Pancreas (tissue), 10 donors: ENCODE results near the gene LRRC43. TPM values are rescaled to one million over a fixed set of nuclear protein-coding genes. Genes with fewer than 3 reads are reported as not detected.
A peak's percentile ranks its signal among the peaks of the same experiment; 100 is the strongest.

ENCODE experiments used
- ATAC-seq, 4 donors: fragments of 200-7000 bp; cut with Tn5 transposase; one replicate each; pipeline versions ENCODE4 v1.8.0 to v1.9.1; 2020; ENCODE audit warnings: mild to moderate bottlenecking in 4 of 4, moderate library complexity in 4 of 4
- DNase-seq, 6 donors: peaks; one replicate each; pipeline ENCODE4 v3.0.0-alpha.2; 2020
- FAIRE-seq: peaks from 2 replicates; lab custom pipeline; 2012; peaks lifted over from hg19 to GRCh38; lab: Jason Lieb, UNC
- H3K27ac ChIP-seq, 4 donors: fragments of 200-600 bp; sonication (generic); 1 replicate in 3 of 4; 2 replicates in 1 of 4; pipeline versions ENCODE4 v1.5.0 to v1.8.0; 2020
- H3K27me3 ChIP-seq, 4 donors: fragments of 200-600 bp; one replicate each; pipeline ENCODE4 v1.8.0; 2021
- H3K36me3 ChIP-seq, 3 donors: fragments of 200-600 bp; sonication (generic) in 1 of 3; one replicate each; pipeline versions ENCODE4 v1.5.0 to v1.8.0; 2020 to 2021
- H3K4me1 ChIP-seq, 3 donors: fragments of 200-600 bp; one replicate each; pipeline ENCODE4 v1.8.0; 2021
- H3K4me3 ChIP-seq, 4 donors: fragments of 200-600 bp; sonication (generic) in 2 of 4; one replicate each; pipeline versions ENCODE4 v1.5.0 to v1.8.0; 2020 to 2021
- H3K9me3 ChIP-seq, 4 donors: fragments of 200-600 bp; one replicate each; pipeline ENCODE4 v1.8.0; 2021
- WGBS, 2 donors: extraction: QIAGEN DNeasy Blood & Tissue Kit; methylation state at CpG; one replicate each; pipeline ENCODE4 v1.1.7; 2013; 5-methylcytosine and 5-hydroxymethylcytosine counted together
- intact Hi-C, 3 donors: fragments of 100-400 bp; cut with DNase I; formaldehyde crosslinking; loops; one replicate each; pipeline versions ENCODE4 v1.11.1 to v1.14.2; 2022
- polyA plus RNA-seq, 2 donors: library from polyadenylated mRNA; stranded (reverse); fragments of 200-250 nt; gene quantifications; one replicate each; pipeline ENCODE4 v1.2.3, GENCODE V29; 2013
- total RNA-seq, 6 donors: library from RNA; stranded (reverse); fragmentation: NEBNext Ultra II Directional in 4 of 6; extraction: Animal tissue kit (Norgen Biotek cat#: 25700) in 4 of 6; gene quantifications; one replicate each; pipeline versions ENCODE4 v1.2.1 to v1.2.4, GENCODE V29; 2021 to 2023
- TF ChIP-seq, protein P1 (sequence below), 4 donors: fragments of 200-600 bp; sonication (generic) in 3 of 4; IDR thresholded peaks; one replicate each; pipeline versions ENCODE4 v1.5.0 to v1.8.0; 2021; ENCODE audit warnings: antibody characterized with exemption in 4 of 4
- donor health status: healthy with polysubstance abuse.
- donor health status: DM: no; HTN: no; CAD: no; lungs with moderate emphysema.
- donor health status: DM: no; HTN: no; CAD: no.
- donor health status: control.
- donor health status: control.
- donor health status: Bipolar disorder and iron deficiency.
- donor health status: DM: yes; HTN: yes; CAD: no.
- donor health status: DM: no; HTN: no; CAD: no.
- donor health status: DM: no; HTN: no; CAD: no.
- donor health status: DM: yes; HTN: yes; CAD: no.

Gene LRRC43
- total and polyA plus RNA-seq, 8 donors = 0.12 to 1.6 (median 0.52) TPM

DNA sequence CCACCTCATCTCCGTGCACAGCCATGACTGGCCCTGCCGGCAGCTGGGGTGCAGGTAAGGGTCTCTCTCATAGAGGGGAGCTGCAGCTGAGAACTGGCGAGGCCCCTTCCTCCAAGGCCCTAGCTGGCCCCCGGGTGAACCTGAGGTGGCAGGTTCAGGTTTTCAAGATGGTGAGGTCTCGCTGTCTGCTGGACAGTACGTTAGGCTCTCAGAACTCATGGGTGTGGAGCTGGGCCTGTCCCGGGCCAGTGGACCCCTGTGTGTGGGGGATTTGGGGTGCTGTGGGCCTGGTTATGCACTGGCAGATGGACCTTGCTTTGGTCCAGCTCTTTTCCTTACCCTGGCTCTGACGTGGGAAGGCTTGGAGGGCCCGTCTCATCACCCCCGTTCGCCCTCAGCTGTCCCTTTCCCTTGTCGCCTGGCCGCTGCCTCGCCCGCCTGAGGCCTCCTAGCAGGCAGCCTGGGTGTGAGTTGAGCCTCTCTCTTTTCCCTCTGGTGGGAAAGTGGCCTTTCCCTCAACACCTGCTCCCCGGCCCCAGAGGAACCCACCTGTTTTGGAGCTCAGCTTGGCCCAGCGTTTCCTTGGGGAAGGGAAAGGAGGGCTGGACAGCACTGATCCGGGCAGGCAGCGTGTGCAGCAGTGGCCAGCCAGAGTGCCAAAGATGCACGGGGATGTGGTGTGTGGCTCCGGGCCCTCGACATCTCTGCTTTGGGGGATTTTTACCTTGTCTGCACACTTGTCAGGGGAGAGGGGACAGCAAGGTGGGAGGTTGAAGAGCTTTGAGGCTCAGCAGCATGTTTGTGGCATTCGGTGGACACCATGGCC is 37.2 kb upstream of the LRRC43 start:
- TF ChIP-seq, protein P1, sequence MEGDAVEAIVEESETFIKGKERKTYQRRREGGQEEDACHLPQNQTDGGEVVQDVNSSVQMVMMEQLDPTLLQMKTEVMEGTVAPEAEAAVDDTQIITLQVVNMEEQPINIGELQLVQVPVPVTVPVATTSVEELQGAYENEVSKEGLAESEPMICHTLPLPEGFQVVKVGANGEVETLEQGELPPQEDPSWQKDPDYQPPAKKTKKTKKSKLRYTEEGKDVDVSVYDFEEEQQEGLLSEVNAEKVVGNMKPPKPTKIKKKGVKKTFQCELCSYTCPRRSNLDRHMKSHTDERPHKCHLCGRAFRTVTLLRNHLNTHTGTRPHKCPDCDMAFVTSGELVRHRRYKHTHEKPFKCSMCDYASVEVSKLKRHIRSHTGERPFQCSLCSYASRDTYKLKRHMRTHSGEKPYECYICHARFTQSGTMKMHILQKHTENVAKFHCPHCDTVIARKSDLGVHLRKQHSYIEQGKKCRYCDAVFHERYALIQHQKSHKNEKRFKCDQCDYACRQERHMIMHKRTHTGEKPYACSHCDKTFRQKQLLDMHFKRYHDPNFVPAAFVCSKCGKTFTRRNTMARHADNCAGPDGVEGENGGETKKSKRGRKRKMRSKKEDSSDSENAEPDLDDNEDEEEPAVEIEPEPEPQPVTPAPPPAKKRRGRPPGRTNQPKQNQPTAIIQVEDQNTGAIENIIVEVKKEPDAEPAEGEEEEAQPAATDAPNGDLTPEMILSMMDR (IDR thresholded peaks at IDR 0.05) = no peak
- H3K27ac ChIP-seq = no peak overlapping the region
- H3K36me3 ChIP-seq = peaks cover 6 to 27% (median 23%) of the 10 kb centered on the region in 3 donors
- no peak overlapping the region for H3K4me3 ChIP-seq
- DNase-seq (no peak), ATAC-seq (no peak), FAIRE-seq (no peak)
- H3K27me3 ChIP-seq = no peaks in the 10 kb centered on the region
- WGBS, 2 donors = 87 to 89% methylated on average over 23 of the region's 23 CpGs
- no peaks in the 10 kb centered on the region for H3K4me1 ChIP-seq
- intact Hi-C loops = no loop called here
- no peaks in the 10 kb centered on the region for H3K9me3 ChIP-seq

DNA sequence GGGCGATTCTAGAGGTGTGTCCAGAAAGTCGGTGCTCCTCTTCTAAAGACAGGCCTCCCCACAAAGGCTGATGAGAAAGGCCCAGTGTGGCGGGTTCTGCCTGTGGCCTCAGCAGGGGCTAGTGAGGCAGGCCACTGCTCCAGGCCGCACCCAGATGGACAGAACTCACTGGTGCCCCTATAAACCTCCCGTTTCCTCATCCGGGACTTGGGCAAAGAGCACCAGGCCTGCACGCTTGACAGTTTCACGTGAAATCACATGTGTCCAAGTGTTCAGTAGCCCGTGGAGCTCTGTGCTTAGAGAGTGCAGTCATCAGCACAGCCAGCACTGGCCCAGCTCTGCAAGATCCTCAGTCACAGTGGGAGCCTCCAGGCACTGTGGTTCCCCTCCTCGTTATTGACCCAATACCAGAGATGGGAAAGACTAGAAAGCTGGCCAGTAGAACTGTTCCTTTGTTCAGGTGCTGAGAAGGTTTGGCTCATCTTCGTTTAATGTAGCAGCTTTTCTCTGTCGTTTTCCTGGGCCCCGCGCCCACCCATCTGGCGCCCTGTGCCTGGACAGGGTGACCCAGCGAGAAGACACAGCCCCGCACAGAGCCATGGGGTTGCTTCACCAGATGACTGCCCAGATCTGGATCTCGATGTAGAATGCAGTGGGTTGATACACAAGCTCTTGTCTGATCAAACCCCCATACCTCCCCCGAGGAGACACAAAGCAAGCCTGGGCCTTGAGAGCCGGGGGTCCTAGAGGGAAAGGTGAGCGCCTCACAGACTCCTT is 35.2 kb upstream of the LRRC43 start:
- TF ChIP-seq, protein P1 (IDR thresholded peaks at IDR 0.05) = no peak
- peaks cover 0 to 7% (median 5%) of the 10 kb centered on the region in 3 donors for H3K36me3 ChIP-seq
- no peak overlapping the region for H3K4me3 ChIP-seq
- no peak overlapping the region for H3K27ac ChIP-seq
- H3K4me1 ChIP-seq = no peaks in the 10 kb centered on the region
- ATAC-seq (peak in 1 of 4 donors; percentile 11), DNase-seq (no peak), FAIRE-seq (no peak)
- no peaks in the 10 kb centered on the region for H3K9me3 ChIP-seq
- no peaks in the 10 kb centered on the region for H3K27me3 ChIP-seq
- intact Hi-C loops = no loop called here
- 78 to 81% methylated on average over 20 to 21 of the region's 21 CpGs for WGBS, 2 donors

DNA sequence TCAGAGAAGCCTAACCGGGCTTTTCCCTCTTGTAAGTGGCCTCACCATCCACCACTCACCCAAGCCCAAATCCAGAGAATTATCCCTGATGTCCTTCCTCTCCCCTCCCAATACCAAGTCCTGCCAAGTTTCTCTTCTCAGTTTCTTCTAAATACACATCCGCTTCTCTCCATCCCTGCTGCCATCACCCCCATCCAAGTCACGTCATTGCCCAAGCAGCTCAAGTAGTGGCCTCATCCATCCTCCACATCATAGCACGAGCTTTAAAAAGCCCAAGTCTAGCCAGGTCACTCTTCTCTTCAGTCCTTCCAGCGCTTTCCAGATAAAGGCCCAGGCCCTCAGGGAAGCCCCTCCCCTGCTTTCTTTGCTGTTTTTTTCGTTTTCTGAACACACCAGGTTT is 34.3 kb upstream of the LRRC43 start:
- no peak overlapping the region for H3K4me3 ChIP-seq
- TF ChIP-seq, protein P1 (IDR thresholded peaks at IDR 0.05) = no peak
- WGBS, 2 donors = 47 to 54% methylated on average over 6 of the region's 6 CpGs
- H3K27ac ChIP-seq = no peak overlapping the region
- H3K27me3 ChIP-seq = no peaks in the 10 kb centered on the region
- FAIRE-seq (no peak), DNase-seq (no peak), ATAC-seq (peak in 1 of 4 donors; percentile 3)
- H3K36me3 ChIP-seq = no peaks in the 10 kb centered on the region
- intact Hi-C loops = no loop called here
- no peaks in the 10 kb centered on the region for H3K4me1 ChIP-seq
- no peaks in the 10 kb centered on the region for H3K9me3 ChIP-seq

DNA sequence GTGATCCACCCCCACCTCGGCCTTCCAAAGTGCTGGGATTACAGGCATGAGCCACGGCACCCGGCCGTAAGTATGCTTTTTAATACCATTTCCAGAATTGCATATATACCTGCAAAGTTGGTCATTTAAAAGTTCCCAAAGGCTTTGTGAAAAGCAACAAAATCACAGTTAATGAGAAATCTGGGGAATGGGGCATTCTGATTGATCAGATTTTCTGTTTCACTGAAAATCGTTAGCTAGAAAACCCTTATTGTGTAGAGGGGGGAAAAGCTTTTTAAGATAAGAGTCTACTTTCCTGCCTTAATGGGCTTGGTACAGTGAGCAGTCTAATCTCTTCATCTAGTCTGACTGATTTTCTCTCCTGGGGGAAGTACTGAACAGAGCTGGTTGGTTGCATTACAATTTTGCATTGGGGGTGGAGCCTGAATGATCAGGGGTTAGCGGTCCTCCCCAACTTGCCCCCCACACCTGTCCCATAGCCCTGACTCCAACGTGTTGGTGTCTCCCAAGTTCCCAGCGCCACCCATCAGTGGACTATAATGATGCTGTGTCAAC is 32.7 kb upstream of the LRRC43 start:
- no peaks in the 10 kb centered on the region for H3K4me1 ChIP-seq
- no peaks in the 10 kb centered on the region for H3K36me3 ChIP-seq
- intact Hi-C loops = no loop called here
- H3K27ac ChIP-seq = no peak overlapping the region
- no peak overlapping the region for H3K4me3 ChIP-seq
- FAIRE-seq (no peak), DNase-seq (no peak), ATAC-seq (no peak)
- H3K9me3 ChIP-seq = no peaks in the 10 kb centered on the region
- WGBS, 2 donors = 67 to 74% methylated on average over 8 of the region's 8 CpGs
- no peaks in the 10 kb centered on the region for H3K27me3 ChIP-seq
- TF ChIP-seq, protein P1 (IDR thresholded peaks at IDR 0.05) = no peak
